ENCODE measurements around the gene ME1.

ME1 gene

DNA sequence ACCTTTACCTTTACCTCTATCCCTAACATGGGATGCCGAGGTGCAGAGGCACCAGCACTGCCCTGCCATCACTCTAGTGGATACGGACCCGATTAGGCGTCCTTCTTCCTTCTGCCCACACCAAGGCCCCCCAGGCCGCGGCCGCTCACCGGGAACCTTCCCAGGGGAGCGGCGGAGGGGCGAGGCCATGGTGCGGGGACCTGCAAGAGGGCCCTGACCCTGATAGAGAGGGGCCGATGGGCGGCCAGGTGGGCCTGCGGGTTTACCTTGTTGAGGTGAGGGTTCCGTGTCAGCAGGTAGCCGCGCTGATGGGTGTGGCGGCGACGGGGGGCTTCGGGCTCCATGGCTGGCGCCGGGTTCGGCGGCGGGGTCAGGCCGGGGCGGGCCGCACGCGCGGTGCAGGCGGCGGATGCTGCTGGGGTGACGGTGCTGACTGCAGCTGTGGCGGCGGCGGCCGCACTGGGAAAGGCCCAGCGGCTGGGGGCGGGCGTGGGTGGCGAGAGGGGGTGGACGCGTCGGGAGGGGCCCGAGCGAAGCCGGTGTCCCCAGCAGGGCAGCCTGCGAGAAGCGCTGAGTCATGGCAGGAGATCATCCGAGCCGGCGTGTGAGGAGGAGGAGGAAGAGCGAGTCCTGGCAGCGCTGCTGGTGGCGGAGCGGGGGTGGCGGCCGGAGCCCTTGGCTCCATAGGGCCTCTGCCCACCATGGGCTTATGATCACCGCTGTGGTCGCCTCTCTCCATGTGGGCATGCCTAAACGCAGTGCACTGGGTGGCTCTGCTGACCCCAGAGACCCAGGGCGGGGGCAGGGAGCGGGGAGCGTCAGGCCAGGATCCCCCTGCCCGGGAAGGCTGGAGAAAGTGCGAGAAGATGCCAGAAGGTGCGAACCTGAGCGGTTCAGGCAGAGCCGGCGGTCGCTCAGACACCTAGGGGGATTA is at the start of gene ME1:
ME1 (minus strand) TSS at position 441 of the 934 bp plus-strand sequence; CDS start at position 344, 97 bp downstream.
- H3K9me3 ChIP-seq (ENCODE audit: control insufficient read depth, insufficient read depth, low read depth, low read length): no peaks in the 10 kb centered on the region
- peak within 1 kb of the TSS; percentile 83 for H3K4me3 ChIP-seq (ENCODE audit: low read depth, low read length)
- H3K27ac ChIP-seq (ENCODE audit: extremely low read depth, low read depth, low read length): peak within 1 kb of the TSS; percentile 82
- H3K36me3 ChIP-seq (ENCODE audit: control insufficient read depth in 2 of 2, insufficient read depth in 1 of 2, low read length in 2 of 2): peaks cover 0 to 5% of the 10 kb centered on the region in 2 experiments; a peak in 1 of 3 replicates
- H3K4me1 ChIP-seq (ENCODE audit: control insufficient read depth, insufficient read depth, low read length): peaks cover 2% of the 10 kb centered on the region; the same call in 1 of the 2 replicates
- POLR2A ChIA-PET: no interaction called here
- CTCF ChIA-PET: interaction anchor here (1.3 kb wide), 1 partner anchor 363 kb away, joined by 3 read pairs; the partner anchor contains the start of gene DOP1A
- TF ChIP-seq, protein P1, sequence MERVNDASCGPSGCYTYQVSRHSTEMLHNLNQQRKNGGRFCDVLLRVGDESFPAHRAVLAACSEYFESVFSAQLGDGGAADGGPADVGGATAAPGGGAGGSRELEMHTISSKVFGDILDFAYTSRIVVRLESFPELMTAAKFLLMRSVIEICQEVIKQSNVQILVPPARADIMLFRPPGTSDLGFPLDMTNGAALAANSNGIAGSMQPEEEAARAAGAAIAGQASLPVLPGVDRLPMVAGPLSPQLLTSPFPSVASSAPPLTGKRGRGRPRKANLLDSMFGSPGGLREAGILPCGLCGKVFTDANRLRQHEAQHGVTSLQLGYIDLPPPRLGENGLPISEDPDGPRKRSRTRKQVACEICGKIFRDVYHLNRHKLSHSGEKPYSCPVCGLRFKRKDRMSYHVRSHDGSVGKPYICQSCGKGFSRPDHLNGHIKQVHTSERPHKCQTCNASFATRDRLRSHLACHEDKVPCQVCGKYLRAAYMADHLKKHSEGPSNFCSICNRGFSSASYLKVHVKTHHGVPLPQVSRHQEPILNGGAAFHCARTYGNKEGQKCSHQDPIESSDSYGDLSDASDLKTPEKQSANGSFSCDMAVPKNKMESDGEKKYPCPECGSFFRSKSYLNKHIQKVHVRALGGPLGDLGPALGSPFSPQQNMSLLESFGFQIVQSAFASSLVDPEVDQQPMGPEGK (tag by site-specific recombination; IDR thresholded peaks at IDR 0.05): peak; percentile 96
- TF ChIP-seq GLIS2 (tag by site-specific recombination; IDR thresholded peaks at IDR 0.05) (peak; percentile 99), ZNF423 (tag by site-specific recombination; IDR thresholded peaks at IDR 0.05) (peak; percentile 88), ZNF664 (tag by site-specific recombination; IDR thresholded peaks at IDR 0.05) (no peak), IKZF3 (tag by site-specific recombination; IDR thresholded peaks at IDR 0.05) (no peak), ZNF266 (tag by site-specific recombination; IDR thresholded peaks at IDR 0.05; ENCODE audit: low read depth) (no peak), ZNF701 (tag by site-specific recombination; IDR thresholded peaks at IDR 0.05) (no peak), OVOL3 (tag by site-specific recombination; IDR thresholded peaks at IDR 0.05) (no peak), ZNF248 (tag by site-specific recombination; IDR thresholded peaks at IDR 0.05) (no peak), ZNF433 (tag by site-specific recombination; IDR thresholded peaks at IDR 0.05; ENCODE audit: low read depth) (0 out of 2 replicates have a peak, but pooled peaks have one; percentile 6), ZNF274 (IDR thresholded peaks at IDR 0.05; ENCODE audit: low read length) (no peak), ZNF274 (tag by site-specific recombination; IDR thresholded peaks at IDR 0.05; ENCODE audit: borderline replicate concordance) (no peak), ZNF169 (tag by site-specific recombination; IDR thresholded peaks at IDR 0.05) (no peak)
- TF ChIP-seq, protein P2, sequence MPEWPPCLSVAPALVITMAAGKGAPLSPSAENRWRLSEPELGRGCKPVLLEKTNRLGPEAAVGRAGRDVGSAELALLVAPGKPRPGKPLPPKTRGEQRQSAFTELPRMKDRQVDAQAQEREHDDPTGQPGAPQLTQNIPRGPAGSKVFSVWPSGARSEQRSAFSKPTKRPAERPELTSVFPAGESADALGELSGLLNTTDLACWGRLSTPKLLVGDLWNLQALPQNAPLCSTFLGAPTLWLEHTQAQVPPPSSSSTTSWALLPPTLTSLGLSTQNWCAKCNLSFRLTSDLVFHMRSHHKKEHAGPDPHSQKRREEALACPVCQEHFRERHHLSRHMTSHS (tag by site-specific recombination; IDR thresholded peaks at IDR 0.05): no peak
- TF ChIP-seq, protein P3, sequence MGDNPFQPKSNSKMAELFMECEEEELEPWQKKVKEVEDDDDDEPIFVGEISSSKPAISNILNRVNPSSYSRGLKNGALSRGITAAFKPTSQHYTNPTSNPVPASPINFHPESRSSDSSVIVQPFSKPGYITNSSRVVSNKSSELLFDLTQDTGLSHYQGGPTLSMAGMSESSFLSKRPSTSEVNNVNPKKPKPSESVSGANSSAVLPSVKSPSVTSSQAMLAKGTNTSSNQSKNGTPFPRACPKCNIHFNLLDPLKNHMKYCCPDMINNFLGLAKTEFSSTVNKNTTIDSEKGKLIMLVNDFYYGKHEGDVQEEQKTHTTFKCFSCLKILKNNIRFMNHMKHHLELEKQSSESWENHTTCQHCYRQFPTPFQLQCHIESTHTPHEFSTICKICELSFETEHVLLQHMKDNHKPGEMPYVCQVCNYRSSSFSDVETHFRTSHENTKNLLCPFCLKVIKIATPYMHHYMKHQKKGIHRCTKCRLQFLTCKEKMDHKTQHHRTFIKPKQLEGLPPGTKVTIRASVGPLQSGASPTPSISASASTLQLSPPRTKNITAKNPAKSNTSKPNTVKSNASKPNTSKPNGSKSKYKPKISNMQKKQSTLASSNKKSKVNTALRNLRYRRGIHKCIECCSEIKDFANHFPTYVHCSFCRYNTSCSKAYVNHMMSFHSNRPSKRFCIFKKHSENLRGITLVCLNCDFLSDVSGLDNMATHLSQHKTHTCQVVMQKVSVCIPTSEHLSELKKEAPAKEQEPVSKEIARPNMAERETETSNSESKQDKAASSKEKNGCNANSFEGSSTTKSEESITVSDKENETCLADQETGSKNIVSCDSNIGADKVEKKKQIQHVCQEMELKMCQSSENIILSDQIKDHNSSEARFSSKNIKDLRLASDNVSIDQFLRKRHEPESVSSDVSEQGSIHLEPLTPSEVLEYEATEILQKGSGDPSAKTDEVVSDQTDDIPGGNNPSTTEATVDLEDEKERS (tag by site-specific recombination; IDR thresholded peaks at IDR 0.05): no peak
- TF ChIP-seq, protein P4, sequence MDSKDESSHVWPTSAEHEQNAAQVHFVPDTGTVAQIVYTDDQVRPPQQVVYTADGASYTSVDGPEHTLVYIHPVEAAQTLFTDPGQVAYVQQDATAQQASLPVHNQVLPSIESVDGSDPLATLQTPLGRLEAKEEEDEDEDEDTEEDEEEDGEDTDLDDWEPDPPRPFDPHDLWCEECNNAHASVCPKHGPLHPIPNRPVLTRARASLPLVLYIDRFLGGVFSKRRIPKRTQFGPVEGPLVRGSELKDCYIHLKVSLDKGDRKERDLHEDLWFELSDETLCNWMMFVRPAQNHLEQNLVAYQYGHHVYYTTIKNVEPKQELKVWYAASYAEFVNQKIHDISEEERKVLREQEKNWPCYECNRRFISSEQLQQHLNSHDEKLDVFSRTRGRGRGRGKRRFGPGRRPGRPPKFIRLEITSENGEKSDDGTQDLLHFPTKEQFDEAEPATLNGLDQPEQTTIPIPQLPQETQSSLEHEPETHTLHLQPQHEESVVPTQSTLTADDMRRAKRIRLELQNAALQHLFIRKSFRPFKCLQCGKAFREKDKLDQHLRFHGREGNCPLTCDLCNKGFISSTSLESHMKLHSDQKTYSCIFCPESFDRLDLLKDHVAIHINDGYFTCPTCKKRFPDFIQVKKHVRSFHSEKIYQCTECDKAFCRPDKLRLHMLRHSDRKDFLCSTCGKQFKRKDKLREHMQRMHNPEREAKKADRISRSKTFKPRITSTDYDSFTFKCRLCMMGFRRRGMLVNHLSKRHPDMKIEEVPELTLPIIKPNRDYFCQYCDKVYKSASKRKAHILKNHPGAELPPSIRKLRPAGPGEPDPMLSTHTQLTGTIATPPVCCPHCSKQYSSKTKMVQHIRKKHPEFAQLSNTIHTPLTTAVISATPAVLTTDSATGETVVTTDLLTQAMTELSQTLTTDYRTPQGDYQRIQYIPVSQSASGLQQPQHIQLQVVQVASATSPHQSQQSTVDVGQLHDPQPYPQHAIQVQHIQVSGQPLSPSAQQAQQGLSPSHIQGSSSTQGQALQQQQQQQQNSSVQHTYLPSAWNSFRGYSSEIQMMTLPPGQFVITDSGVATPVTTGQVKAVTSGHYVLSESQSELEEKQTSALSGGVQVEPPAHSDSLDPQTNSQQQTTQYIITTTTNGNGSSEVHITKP (tag by site-specific recombination; IDR thresholded peaks at IDR 0.05): peak; percentile 88
- TF ChIP-seq, protein P5, sequence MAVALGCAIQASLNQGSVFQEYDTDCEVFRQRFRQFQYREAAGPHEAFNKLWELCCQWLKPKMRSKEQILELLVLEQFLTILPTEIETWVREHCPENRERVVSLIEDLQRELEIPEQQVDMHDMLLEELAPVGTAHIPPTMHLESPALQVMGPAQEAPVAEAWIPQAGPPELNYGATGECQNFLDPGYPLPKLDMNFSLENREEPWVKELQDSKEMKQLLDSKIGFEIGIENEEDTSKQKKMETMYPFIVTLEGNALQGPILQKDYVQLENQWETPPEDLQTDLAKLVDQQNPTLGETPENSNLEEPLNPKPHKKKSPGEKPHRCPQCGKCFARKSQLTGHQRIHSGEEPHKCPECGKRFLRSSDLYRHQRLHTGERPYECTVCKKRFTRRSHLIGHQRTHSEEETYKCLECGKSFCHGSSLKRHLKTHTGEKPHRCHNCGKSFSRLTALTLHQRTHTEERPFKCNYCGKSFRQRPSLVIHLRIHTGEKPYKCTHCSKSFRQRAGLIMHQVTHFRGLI (tag by site-specific recombination; IDR thresholded peaks at IDR 0.05): 0 out of 2 replicates have a peak, but pooled peaks have one; percentile 13
- TF ChIP-seq, protein P6, sequence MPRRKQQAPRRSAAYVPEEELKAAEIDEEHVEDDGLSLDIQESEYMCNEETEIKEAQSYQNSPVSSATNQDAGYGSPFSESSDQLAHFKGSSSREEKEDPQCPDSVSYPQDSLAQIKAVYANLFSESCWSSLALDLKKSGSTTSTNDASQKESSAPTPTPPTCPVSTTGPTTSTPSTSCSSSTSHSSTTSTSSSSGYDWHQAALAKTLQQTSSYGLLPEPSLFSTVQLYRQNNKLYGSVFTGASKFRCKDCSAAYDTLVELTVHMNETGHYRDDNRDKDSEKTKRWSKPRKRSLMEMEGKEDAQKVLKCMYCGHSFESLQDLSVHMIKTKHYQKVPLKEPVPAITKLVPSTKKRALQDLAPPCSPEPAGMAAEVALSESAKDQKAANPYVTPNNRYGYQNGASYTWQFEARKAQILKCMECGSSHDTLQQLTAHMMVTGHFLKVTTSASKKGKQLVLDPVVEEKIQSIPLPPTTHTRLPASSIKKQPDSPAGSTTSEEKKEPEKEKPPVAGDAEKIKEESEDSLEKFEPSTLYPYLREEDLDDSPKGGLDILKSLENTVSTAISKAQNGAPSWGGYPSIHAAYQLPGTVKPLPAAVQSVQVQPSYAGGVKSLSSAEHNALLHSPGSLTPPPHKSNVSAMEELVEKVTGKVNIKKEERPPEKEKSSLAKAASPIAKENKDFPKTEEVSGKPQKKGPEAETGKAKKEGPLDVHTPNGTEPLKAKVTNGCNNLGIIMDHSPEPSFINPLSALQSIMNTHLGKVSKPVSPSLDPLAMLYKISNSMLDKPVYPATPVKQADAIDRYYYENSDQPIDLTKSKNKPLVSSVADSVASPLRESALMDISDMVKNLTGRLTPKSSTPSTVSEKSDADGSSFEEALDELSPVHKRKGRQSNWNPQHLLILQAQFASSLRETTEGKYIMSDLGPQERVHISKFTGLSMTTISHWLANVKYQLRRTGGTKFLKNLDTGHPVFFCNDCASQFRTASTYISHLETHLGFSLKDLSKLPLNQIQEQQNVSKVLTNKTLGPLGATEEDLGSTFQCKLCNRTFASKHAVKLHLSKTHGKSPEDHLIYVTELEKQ (tag by site-specific recombination; IDR thresholded peaks at IDR 0.05; ENCODE audit: borderline replicate concordance): peak; percentile 77; the same call in 1 of the 2 replicates
- TF ChIP-seq, protein P7, sequence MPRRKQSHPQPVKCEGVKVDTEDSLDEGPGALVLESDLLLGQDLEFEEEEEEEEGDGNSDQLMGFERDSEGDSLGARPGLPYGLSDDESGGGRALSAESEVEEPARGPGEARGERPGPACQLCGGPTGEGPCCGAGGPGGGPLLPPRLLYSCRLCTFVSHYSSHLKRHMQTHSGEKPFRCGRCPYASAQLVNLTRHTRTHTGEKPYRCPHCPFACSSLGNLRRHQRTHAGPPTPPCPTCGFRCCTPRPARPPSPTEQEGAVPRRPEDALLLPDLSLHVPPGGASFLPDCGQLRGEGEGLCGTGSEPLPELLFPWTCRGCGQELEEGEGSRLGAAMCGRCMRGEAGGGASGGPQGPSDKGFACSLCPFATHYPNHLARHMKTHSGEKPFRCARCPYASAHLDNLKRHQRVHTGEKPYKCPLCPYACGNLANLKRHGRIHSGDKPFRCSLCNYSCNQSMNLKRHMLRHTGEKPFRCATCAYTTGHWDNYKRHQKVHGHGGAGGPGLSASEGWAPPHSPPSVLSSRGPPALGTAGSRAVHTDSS (tag by site-specific recombination; IDR thresholded peaks at IDR 0.05): peak; percentile 94
